Suprapubic skin (tissue), 4 donors: Measurements from ENCODE around the gene RNLS.

Experiments used
- EP300 ChIP-seq: sonication (generic); formaldehyde crosslinking; IDR thresholded peaks from one replicate; pipeline ENCODE4 v1.6.1; 2017; ENCODE audit warnings: antibody characterized with exemption
- POLR2AphosphoS5 ChIP-seq, 3 donors: sonication (generic); formaldehyde crosslinking; IDR thresholded peaks; one replicate each; pipeline ENCODE4 v1.6.1; 2017; ENCODE audit warnings: antibody characterized with exemption in 3 of 3
- TF ChIP-seq, protein P1 (sequence below), 2 donors: fragments of 200-600 bp in 1 of 2; fragments of 450-650 bp in 1 of 2; sonication (generic) in 1 of 2; IDR thresholded peaks; one replicate each; pipeline ENCODE4 v1.5.1; 2016 to 2019; ENCODE audit warnings: antibody characterized with exemption in 2 of 2, mild to moderate bottlenecking in 1 of 2, moderate library complexity in 1 of 2

DNA sequence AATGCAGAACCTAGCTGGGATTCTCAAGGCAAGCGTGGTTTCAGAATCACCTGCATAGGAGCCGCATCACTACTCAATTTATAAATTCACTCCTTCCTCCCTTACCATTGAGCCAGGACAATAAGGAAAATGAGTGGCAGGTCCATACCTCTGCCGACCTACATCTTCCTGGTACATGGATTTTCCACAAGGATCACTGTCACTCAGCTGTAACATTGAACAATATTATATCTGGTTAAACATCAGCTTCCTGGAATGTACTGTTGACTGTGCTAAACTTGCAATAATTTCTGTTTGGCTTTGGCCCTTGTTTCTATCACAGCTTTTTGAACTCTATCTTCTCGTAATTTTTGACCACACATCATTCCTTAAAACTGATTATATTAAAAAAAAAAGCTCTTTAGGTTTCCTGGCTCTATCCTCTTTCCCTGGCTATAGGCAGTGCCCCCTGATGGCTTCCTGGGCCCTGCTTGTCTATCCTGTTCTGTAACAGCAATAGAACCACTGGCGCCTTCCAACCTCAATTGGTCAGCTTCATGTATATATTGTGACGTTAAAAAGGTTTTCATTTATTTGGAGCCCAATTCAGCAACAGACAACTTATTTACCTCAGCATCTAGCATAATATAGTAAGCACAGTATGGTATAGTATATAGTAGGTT, 59.2 kb downstream of the RNLS start:
- TF ChIP-seq, protein P1, sequence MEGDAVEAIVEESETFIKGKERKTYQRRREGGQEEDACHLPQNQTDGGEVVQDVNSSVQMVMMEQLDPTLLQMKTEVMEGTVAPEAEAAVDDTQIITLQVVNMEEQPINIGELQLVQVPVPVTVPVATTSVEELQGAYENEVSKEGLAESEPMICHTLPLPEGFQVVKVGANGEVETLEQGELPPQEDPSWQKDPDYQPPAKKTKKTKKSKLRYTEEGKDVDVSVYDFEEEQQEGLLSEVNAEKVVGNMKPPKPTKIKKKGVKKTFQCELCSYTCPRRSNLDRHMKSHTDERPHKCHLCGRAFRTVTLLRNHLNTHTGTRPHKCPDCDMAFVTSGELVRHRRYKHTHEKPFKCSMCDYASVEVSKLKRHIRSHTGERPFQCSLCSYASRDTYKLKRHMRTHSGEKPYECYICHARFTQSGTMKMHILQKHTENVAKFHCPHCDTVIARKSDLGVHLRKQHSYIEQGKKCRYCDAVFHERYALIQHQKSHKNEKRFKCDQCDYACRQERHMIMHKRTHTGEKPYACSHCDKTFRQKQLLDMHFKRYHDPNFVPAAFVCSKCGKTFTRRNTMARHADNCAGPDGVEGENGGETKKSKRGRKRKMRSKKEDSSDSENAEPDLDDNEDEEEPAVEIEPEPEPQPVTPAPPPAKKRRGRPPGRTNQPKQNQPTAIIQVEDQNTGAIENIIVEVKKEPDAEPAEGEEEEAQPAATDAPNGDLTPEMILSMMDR (IDR thresholded peaks at IDR 0.05) = no peak
- no peak for TF ChIP-seq POLR2AphosphoS5 (IDR thresholded peaks at IDR 0.05)
- no peak for TF ChIP-seq EP300
